NK-92 treated with Interleukin-12 subunit alpha and Interleukin-12 subunit beta, amount 100 ng/mL, for 24 hours (cell line): Measurements from ENCODE around the gene CHRNA4.

Source experiments
- DNase-seq: peaks from one replicate; lab custom pipeline; 2025; lab: John Stamatoyannopoulos, UW

Gene CHRNA4

DNA sequence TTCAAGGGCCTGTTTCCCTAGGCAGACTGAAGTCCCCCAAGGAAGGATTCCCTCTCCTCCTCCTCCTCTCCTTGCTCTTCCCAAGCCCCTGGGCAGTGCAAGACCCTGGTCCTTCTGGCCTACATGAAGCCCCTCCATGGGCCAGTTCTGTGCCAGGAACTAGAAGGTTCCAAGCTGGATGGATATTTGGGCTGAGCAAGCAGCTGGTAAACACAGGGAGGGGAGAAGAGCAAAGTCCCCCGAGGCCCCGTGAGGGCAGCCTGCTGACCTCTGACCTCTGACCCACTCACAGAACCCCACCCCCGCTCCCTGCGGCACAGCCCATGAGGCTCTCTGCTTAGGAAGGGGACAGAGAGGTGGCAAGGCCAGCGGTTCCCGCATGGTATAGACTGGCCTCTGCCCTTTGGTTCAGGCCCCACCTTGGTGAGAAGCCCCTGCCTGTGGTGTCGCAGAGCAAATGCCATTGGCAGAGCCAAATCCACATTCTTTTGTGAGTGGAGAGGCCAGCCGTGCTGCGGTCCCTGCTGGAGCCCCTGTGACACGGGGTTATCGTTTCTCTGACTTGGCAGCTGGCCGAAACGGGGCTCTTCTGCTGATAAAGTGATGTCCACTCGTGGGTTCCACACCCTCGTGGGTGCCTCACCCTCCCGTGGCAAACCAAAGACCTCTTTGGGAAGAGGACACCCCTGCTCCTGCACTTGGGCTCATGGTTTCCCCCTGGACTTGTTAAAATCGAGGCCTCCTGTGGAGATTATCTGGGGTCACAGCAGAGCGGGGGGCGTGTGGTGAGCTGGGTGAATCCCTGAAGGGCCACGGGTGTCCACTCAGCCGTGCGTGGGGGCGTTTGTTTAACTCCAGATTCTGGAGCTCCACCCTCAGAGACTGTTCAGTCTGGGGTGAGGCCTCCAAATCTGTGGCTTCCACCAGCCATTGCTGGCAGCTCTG is 2.1 kb upstream of the CHRNA4 start:
- no peak for DNase-seq

DNA sequence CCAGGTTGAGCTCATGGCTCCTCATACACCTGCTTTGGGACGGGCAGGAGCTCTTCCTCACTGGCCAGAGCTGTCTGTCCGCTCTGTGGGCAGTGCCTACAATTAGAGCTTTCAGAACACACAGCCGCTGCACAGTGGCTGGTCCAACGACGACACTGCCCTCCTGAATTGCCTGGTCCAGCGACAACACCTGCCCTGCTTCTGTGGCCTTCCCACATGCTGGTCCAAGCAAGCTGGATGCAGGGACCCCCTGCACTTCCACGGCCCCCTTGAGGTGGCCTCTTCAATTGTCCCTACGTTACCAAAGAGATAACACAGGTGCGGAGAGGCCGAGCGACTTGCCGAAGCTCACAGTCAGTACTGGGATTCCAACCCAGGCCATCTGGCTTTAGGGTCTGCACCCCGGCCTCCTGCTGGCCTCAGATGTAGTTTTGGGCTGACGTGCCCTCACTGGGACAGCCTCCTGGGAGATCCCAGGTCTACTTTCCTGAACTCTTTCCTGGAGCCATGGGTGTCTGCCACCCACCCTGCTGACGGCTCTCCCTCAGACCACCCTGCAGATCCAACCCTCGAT is 1.4 kb upstream of the CHRNA4 start:
- DNase-seq: no peak

DNA sequence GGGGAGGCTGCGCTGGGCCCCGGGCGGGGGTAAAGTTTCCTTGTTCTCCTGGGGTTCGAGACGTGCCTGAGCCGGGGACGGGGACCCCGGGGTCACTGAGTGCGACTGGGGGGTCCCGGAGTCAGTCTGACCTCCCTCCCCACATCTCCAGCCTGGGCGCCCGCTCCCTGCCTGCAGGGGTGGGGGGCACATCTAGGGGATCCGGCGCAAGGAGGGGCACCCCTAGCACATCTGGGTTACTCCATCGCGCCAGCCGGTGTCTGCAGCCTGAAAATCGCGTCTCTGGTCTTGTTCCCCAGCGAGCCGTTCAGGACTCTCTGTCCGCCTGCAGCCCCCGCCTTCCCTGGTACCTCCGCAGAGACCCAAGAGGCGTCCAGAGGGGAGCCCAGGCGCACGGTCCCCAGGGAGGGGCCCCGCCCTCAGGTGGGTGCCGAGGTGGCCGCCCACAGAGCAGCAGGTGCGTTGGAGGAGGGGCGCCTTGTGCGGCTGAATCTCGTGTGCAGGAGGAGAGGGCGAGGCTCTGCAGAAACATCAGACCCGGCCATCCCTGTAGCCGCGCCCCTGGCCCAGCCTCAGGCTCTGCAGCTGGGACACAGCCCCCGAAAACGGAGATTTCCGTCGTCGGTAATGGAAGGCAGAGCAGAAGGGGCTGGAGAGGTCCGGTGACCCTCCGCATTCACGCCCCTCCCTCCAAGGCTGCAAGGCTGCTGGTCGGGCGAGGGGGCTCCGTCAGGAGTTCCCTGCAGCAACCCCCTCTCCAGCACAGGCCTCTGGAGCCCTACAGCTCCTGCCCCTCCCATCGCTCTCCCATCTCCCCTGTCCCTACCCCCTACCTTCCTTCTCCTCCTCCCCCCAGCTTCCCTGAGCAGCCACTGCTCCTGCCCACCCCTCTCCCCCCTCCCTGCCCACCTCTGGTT is 628 bp upstream of the CHRNA4 start:
- DNase-seq: no peak

DNA sequence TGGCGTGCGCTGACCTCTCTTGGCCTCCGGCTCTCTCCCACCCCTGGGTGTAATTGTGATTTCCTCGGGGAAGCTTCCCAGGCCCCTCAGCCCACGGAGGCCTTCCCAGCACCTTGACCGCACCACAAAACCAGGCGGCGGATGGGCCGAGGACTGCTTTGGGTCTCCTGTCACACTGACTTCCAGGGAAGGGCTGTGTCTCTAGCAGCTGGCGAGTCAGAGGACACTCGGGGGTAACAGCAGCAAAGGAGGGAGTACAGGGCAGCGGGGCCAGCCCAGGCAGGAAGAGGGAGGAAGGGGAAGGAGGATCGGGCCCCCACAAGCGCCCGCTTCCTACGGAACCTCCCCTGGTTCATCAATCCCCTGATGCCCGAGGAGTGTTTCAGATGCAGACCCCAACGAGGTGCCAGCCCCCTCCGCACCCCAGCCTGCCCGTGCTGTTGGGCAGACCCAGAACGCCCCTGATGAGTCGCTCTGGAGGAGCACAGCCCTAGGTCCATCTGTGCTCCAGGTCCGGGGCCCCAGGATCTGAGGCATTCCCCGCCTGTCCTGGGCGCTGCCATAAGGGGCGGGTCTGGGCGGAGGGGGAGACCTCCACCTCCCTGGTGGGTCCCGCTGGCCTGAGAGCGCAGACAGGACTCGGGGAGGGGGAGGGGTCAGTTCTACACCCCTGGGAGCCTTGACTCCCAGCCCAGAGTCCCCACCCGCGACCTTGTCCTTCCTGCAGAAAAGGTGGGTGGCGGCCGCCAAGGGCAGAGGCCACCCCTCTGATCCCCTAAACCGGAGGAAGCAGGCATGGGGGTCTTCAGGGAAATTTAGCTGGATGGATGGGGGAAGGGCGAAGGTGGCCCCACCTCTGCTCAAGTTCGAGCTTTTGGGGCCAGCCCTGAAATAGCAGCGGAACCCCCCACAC is 956 bp downstream of the CHRNA4 start:
- no peak for DNase-seq

DNA sequence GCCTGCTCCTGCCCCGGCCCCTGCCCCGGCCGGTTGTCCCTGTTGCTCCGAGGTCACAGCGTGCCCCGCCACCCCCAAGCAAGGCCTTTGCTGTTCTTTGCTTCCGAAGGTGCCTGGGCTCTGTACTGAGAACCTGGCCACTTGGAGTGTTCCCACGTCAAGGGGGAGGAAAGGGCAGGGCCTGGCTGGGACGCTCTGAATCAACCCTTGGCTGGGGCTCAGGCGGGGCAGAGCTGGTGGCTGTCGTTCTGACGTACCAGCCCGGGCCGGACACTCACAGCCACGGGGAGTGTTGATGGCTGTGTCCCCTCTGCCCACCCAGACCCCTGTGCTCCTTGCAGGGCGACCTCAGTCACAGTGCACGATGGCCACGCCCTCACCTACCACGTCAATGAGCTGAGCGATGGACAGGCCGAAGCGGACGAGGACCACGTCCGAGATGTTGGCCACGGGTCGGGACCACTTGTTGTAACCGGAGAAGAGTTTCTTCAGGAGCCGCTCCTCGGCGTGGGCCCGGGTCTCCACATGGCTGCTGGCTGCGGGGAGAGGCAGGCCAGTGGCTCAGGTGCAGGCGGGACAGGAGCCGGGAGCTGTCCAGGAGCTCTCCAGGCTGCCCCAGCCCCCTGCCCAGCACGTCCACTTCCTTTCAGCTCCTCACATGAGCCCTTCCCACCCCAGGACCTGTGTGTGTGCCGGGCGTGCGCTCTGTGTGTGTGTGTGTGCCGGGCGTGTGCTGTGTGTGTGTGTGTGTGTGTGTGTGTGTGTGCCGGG is 1.8 kb downstream of the CHRNA4 start:
- no peak for DNase-seq

DNA sequence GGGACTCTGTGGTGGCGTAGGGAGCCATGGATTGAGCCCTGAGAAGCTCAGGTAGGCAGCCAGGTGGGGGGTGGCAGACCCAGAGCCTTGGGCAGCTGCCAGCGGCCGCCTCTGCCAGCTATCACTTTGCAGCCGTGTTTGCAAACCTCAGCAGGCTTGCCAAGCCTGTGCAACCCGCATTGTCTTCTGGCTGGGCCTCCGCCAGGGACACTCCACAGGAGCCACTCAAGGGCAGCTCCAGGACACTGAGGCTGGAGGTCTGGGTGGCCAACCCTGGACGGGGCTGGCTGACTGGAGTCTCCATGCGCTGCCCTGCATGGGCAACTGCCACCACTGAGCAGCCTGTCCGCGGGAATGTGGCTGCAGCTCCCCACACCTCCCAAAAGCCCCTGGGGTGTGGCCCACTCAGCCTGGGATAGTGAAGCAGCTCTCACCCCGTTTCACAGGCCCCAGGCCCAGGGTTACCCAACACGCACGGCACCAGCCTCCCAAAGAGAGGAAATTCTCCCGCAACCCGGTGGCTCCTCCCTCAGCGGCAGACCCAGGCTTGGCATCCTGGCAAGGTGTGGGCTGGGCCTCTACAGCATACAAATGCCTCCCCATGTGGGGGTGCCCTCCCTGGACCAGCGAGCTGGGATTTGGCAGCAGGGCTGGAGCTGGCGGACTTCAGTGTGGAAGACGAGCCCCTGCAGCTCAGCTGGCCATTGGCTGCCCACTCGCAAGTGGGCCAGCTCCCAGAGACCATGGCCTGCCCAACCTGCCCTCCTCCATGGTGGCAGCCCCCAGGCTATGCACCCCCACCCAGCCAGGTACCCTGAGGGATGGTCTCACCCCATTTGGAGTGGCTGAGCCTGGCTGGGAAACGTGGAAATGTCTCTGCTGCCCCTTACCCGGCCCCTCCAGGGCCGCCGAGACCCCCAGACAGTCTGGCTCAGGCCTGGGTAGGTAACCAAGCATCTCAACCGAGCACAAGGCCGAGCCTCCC is 2.9 kb downstream of the CHRNA4 start:
- DNase-seq: no peak

DNA sequence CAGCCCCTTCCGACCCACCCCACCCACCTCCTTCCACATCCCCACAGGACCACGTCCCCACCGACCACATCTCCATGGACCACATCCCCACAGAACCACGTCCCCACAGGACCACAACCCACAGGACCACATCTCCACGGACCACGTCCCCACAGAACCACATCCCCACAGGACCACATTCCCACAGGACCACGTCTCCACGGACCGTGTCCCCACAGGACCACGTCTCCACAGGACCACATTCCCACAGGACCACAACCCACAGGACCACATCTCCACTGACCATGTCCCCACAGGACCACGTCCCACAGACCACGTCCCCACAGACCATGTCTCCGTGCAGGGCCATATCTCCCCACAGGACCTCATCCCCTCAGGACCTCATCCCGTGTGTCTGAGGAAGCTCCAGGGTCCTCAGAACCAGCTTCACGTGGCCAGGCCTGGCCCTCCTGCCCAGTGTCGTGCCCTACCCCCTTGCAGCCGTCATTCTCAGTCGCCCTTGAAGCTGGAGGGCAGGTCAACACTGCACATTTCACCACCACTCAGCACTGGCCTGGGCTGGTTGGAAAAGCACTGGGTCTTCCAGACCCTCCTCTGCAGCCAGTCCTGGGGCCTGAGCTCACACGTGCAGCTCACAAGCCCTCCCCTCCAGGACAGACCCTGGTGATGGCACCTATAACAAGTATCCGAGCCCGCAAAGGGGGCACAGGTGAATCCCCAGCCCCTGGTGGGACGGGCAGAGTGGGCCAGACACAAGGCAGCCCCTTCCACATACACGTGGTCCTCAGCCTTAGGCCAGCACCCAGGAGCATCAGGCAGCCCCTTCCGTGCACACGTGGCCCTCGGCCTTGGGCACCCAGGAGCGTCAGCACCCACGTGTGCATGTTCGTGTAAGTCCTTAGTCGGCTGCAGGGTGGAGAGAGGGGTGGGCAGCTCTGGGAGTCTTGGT is 3.9 kb downstream of the CHRNA4 start:
- DNase-seq: no peak

DNA sequence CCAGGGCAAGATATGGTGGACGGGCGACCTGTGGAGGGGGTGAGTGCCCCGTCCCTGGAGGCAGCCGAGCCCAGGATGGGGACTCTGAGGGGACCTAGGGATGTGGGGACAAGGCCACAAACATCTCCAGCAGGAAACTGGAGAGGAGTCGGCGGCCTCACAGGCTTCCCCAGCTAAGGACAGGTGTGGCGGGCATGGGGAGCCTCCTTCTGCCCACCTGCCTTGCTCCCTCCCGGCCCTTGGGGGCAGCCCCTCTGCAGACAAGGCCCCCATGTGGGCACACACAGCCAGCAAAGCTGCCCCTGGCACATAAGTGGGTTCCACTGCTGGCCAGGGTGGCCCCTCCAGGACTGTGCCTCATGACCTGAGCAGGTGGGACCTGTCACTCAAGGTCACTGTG is 4.6 kb downstream of the CHRNA4 start:
- DNase-seq: no peak

DNA sequence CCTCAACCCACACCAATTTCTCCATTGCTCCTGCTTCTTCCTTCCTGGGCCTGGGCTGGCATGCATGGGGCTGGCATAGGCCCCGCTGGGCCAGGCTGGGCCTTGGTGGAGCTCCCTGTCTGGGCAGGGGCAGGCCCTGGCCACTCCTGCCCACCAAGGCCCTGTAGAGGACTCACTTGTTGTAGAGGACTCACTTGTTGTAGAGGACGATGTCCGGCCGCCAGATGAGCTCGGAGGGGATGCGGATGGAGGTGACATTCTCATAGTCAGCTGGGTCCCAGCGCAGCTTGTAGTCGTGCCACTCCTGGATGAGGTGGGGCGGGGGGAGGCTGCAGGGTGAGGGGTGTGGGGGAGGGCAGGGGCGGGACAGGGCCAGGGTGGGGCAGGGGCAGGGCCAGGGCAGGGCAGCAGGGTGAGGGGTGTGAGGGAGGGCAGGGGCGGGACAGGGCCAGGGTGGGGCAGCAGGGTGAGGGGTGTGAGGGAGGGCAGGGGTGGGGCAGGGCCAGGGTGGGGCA is 5.3 kb downstream of the CHRNA4 start:
- DNase-seq: no peak

DNA sequence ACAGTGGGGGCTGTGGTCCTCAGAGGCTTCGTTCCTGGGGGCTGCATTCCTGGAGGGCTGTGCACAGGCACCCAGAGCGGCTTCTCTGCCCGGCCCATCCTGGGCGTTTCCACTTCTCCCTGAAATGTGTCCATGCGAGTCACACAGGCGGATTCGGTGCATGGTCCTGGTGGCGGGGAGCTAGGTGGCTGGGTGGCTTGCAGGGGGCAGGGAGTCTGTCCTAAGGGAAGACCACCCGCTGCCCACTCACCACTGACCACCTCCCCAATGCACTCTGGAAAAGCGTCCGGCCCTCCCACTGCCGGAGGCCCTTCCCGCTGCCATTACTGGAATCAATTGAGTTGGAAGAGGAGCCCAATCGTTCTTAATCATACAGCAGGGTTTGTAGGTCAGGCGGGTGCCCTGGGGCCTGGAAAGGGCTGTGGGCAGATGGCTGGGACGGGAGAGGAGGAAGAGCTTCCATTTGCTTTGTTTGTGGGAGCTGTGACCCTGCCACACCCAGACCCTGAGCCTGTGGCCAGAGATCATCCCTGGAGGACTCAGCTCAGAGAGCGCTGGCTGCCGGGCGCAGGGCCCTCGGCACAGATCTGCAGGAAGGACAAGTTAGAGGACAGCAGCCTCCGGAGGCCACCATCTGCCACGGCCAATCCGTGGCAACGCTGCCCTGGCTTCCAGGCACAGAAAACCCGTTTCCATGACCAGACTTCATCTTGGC is 6.4 kb downstream of the CHRNA4 start:
- DNase-seq: no peak

DNA sequence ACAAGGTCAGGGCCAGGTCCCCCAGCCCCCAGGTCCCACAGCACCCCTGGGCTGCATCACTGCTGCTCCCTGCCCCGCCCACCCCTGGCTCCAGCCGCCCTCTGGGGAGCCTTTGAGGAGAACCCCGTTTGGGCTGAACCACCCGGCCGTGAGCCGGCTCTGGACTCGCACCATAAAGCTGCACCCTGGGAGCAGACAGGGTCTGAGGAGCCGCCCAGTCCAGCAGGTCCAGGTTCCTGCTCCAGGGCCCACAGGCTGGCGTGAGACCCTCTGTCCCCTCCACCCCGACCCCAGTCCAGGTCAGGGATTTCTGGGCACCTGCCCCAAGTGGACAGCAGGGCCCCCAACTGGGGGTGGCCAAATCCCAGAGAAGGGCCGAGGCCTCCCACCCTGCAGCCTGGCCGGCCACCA is 8.3 kb downstream of the CHRNA4 start:
- no peak for DNase-seq

DNA sequence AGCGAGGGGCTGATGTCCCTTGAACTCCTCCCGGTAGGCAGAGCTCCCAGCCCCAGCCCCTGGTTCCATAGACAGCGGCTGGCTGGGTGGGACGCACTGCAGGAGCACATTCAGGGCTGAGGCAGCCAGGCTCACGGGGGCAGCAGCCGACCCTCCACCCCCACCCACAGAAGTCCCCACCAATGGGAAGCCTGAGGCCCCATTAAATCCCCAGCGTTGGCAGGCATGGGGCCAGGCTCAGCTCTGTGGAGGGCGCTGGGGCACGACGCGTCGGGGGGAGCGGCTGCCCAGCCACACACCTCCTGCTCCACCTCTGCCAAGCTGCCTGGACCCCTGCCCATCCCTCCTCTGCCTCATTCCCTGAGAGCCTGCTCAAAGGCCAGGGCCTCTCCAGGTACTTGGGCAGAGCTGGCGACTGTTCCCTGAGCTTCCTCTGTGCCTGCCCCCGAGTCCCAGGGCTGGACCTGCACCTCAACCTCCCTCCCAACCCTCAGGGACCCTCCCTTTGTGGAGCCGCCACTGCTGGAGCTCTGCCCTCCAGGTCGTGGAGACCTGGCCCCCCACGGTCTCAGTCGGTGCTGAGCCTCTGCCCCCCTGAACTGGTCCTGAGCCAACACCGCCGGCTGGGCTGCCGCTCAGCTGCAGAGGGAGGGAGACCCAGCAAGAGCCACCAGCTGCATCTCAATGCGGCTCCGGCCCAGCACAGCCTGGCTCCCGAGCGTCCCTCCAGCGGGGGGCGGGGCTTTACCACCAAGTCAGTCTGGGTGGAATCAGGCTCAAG is 9.1 kb downstream of the CHRNA4 start:
- no peak for DNase-seq

DNA sequence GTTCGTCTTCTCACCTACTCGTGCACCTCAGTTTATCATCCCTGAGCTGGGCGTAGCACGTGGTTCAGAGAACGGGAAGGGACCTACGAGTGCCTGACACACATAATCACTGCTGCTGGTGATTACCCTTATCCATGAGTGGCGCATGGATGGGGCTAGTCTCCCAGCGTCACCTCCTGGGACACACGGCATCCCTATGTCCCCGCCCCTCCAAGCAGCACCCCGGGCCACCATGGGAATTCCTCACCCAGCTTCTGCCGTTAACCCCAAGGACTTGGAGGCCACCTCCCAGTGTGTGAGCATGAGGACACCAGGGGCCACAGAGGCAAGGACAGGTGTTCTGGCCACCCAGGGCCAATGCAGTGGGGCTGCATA is 9.8 kb downstream of the CHRNA4 start:
- DNase-seq: no peak

DNA sequence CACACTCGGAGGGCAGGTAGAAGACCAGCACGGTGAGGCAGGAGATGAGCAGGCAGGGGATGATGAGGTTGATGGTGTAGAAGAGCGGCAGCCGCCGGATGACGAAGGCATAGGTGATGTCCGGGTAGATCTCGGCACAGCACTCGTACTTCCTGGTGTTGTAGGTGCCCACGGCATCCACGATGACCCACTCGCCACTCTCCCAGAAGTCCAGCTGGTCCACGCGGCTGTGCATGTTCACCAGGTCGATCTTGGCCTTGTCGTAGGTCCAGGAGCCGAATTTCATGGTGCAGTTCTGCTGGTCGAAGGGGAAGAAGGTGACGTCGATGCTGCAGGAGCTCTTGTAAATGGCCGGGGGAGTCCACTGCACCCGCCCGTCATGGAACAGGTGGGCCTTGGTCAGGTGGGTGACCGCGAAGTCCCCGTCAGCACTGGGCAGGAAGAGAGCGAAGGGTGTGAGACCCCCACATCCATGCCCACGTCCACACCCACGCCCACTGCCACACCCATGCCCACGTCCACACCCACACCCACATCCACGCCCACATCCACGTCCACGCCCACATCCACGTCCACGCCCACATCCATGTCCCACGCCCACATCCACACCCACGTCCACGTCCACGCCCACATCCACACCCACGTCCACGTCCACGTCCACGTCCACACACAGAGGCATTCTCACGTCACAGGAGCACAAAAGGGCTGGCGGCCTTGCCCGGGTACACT is 10.4 kb downstream of the CHRNA4 start:
- DNase-seq: no peak

DNA sequence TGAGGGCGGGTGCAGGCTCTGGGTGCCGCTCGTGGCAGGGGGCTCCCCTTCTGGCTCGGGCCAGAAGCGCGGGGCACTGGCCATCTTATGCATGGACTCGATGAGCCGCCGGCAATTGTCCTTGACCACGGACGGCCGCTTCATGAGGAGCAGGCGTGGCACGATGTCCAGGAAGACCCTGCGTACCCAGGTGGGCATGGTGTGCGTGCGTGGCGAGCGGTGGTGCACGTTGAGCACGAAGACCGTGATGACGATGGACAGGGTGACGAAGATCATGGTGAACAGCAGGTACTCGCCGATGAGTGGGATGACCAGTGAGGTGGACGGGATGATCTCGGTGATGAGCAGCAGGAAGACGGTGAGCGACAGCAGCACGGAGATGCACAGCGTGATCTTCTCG is 11.0 kb downstream of the CHRNA4 start:
- DNase-seq: no peak

DNA sequence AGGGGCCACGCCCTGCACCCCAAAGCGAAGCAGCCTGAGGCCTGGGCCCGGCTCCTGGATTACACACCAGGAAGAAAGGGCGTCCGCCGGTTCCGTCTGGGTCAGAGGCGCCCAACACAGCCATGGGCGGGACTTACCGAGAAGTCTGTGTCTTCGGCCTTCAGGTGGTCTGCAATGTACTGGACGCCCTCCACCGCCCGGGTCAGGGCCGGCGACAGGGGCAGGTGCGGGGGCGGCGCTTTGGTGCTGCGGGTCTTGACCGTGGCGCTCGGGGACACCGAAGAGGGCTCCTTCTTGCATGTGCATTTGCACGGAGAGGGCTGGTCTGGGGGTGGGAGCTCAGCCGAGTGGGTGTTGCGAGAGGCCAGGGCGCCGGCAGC is 11.6 kb downstream of the CHRNA4 start:
- DNase-seq: no peak
